K562 (cell line): Measurements from ENCODE around the gene KCNB1. TPM values are rescaled to one million over a fixed set of nuclear protein-coding genes. Genes with fewer than 3 reads are reported as not detected.

Source experiments
- BCOR ChIP-seq: fragments of 450-650 bp; IDR thresholded peaks from 2 replicates; pipeline ENCODE4 v1.6.1; 2016
- ETS1 ChIP-seq: conservative IDR thresholded peaks from 2 replicates; pipeline ENCODE4 v1.6.1; 2011; ENCODE audit warnings: low read depth, mild to moderate bottlenecking, low read length; ENCODE audit not compliant: control insufficient read depth
- IRF9 ChIP-seq: fragments of 450-650 bp; IDR thresholded peaks from 2 replicates; pipeline ENCODE4 v1.6.1; 2016; ENCODE audit warnings: missing biosample characterization, missing genetic modification characterization
- NFYB ChIP-seq: IDR thresholded peaks from 2 replicates; pipeline ENCODE4 v1.6.1; 2011; ENCODE audit warnings: mild to moderate bottlenecking, moderate library complexity; ENCODE audit not compliant: insufficient read length; ENCODE audit errors: extremely low read depth
- NR2C1 ChIP-seq, 2 experiments: fragments of 450-650 bp; IDR thresholded peaks; 2 replicates each; pipeline ENCODE4 v1.6.1; 2017; ENCODE audit warnings: mild to moderate bottlenecking in 2 of 2, antibody characterized with exemption in 1 of 2, inconsistent platforms in 1 of 2, missing compliant biosample characterization in 1 of 2, missing genetic modification characterization in 1 of 2
- PRPF4 ChIP-seq: fragments of 200-400 bp; formaldehyde crosslinking; IDR thresholded peaks from one replicate; pipeline ENCODE4 v1.6.1; 2017; ENCODE audit warnings: low read length, low read depth, mild to moderate bottlenecking; ENCODE audit not compliant: insufficient read depth, poor library complexity, severe bottlenecking
- RBM25 ChIP-seq: fragments of 200-400 bp; formaldehyde crosslinking; IDR thresholded peaks from 2 replicates; pipeline ENCODE4 v1.6.1; 2018; ENCODE audit warnings: low read length, low read depth, moderate library complexity; ENCODE audit not compliant: severe bottlenecking
- SMARCC2 ChIP-seq: fragments of 450-650 bp; IDR thresholded peaks from 2 replicates; pipeline ENCODE4 v1.6.1; 2017; ENCODE audit warnings: antibody characterized with exemption, moderate library complexity, mild to moderate bottlenecking, low read depth
- TBP ChIP-seq: optimal IDR thresholded peaks from 2 replicates; pipeline ENCODE3; 2011; ENCODE audit warnings: low read depth, low read length, improper control_type of control experiment
- TEAD2 ChIP-seq: fragments of 450-650 bp; IDR thresholded peaks from 2 replicates; pipeline ENCODE4 v1.6.1; 2016; ENCODE audit warnings: missing genetic modification characterization, control low read depth, missing compliant biosample characterization
- YY1 ChIP-seq, 3 experiments: IDR thresholded peaks; 2 replicates each; pipeline ENCODE4 v1.6.1; 2011; ENCODE audit warnings: low read length in 2 of 3, mild to moderate bottlenecking in 2 of 3, moderate library complexity in 2 of 3, borderline replicate concordance in 1 of 3, control low read depth in 1 of 3, low read depth in 1 of 3; ENCODE audit not compliant: insufficient read depth in 3 of 3, insufficient replicate concordance in 2 of 3, control insufficient read depth in 1 of 3, insufficient read length in 1 of 3; ENCODE audit errors: extremely low read depth in 1 of 3
- ZNF23 ChIP-seq: fragments of 250-450 bp; sonication (Bioruptor Pico); IDR thresholded peaks from 2 replicates; pipeline ENCODE4 v1.4.0; 2020; ENCODE audit warnings: mild to moderate bottlenecking
- polyA plus RNA-seq, 8 experiments: library from polyadenylated mRNA; depleted of rRNA in 4 of 8; stranded (reverse) in 5 of 8; unstranded in 3 of 8; fragments of >200 nt; fragmentation: Nextera tagmentation in 2 of 8; fragmentation: Illumina TruSeq in 1 of 8; extraction: Ambion mirVana in 2 of 8; extraction: Trizol in 1 of 8; gene quantifications; 2 replicates each; pipeline versions ENCODE4 v1.2.1 to v1.2.3, GENCODE V29; 2011 to 2014; ENCODE audit warnings: inconsistent platforms in 1 of 8, missing spikeins in 1 of 8
- total RNA-seq, 7 experiments: library from RNA; depleted of rRNA in 6 of 7; stranded (reverse); fragments of >200 nt in 6 of 7; fragmentation: Illumina TruSeq in 2 of 7; extraction: Trizol in 2 of 7; gene quantifications; 2 replicates each; pipeline versions ENCODE4 v1.2.1 to v1.2.3, GENCODE V29; 2011 to 2021; ENCODE audit warnings: low replicate concordance in 1 of 7

The KCNB1 gene
- total and polyA plus RNA-seq, 9 of the 15 experiments (the other 6 are each of a cell fraction or from before 2014, with no cell fraction given) = 0.01 to 0.06 TPM; not detected in 7

- TF ChIP-seq BCOR (0 out of 2 replicates have a peak, but pooled peaks have one; percentile 12), TBP (no peak), ETS1 (no peak), RBM25 (peak; percentile 80), PRPF4 (no peak), SMARCC2 (no peak), ZNF23 (no peak), NFYB (peak; percentile 18), YY1 (IDR thresholded peaks at IDR 0.05; ENCODE audit: borderline replicate concordance in 1 of 3, control insufficient read depth in 1 of 3, extremely low read depth in 1 of 3, insufficient read depth in 3 of 3, insufficient read length in 1 of 3, insufficient replicate concordance in 2 of 3, low read depth in 1 of 3, low read length in 2 of 3) (peak in 1 of 3 experiments; percentile 49), TEAD2 (tag) (no peak), IRF9 (tag) (no peak), NR2C1 (IDR thresholded peaks at IDR 0.05) (no peak), NR2C1 (tag; IDR thresholded peaks at IDR 0.05) (no peak)
- TF ChIP-seq, all 486 proteins: peak for 10
These were observed 83.9 kb downstream of the KCNB1 start (continued) for GRCh38 chr20:49398401-49399144.
